GM06990 (cell line): Measurements from ENCODE around the gene C4BPA.

Source experiments
- DNase-seq: peaks from one replicate; pipeline ENCODE4 v3.0.0-alpha.2; 2011; ENCODE audit not compliant: insufficient read length; ENCODE audit errors: extremely low read depth
- H3K27me3 ChIP-seq: replicated peaks from 2 replicates; pipeline ENCODE4 v1.6.0; 2011; ENCODE audit warnings: low read length; ENCODE audit not compliant: control insufficient read depth, insufficient read depth
- H3K36me3 ChIP-seq: 2 replicates; pipeline ENCODE4 v1.5.1; 2011; ENCODE audit warnings: low read length; ENCODE audit not compliant: control insufficient read depth, insufficient read depth
- H3K4me3 ChIP-seq: replicated peaks from 2 replicates; pipeline ENCODE4 v1.5.1; 2011; ENCODE audit warnings: low read depth, mild to moderate bottlenecking, control low read depth, low read length
- TF ChIP-seq, protein P1 (sequence below): IDR thresholded peaks from 2 replicates; pipeline ENCODE4 v1.5.1; 2011; ENCODE audit warnings: low read length, control low read depth, mild to moderate bottlenecking, inconsistent platforms; ENCODE audit not compliant: insufficient read depth, poor library complexity, severe bottlenecking

Gene C4BPA

DNA sequence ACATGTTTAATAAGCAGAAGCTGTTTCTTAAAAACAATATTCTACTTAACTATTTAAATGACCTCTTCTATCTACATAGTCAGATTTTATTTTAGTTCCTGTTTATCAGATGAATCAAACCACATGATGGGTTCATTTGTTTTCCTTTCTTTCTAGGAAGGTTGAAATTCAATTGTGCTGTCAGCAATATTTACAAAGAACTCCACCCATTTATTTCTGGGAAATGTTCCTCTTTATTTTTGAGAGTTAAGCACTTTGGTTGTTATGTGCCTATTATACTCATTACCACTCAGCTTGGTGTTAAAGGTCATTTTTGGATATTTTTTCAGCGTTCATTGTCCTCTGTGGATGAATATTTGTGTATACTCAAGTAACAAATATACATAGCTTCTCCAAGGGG lies 84.9 kb downstream of the C4BPA start:
- no peak for DNase-seq
- TF ChIP-seq, protein P1, sequence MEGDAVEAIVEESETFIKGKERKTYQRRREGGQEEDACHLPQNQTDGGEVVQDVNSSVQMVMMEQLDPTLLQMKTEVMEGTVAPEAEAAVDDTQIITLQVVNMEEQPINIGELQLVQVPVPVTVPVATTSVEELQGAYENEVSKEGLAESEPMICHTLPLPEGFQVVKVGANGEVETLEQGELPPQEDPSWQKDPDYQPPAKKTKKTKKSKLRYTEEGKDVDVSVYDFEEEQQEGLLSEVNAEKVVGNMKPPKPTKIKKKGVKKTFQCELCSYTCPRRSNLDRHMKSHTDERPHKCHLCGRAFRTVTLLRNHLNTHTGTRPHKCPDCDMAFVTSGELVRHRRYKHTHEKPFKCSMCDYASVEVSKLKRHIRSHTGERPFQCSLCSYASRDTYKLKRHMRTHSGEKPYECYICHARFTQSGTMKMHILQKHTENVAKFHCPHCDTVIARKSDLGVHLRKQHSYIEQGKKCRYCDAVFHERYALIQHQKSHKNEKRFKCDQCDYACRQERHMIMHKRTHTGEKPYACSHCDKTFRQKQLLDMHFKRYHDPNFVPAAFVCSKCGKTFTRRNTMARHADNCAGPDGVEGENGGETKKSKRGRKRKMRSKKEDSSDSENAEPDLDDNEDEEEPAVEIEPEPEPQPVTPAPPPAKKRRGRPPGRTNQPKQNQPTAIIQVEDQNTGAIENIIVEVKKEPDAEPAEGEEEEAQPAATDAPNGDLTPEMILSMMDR, result no peak
- H3K27me3 ChIP-seq, result no peaks in the 10 kb centered on the region
- no peaks in the 10 kb centered on the region for H3K36me3 ChIP-seq
- H3K4me3 ChIP-seq, result no peak overlapping the region

DNA sequence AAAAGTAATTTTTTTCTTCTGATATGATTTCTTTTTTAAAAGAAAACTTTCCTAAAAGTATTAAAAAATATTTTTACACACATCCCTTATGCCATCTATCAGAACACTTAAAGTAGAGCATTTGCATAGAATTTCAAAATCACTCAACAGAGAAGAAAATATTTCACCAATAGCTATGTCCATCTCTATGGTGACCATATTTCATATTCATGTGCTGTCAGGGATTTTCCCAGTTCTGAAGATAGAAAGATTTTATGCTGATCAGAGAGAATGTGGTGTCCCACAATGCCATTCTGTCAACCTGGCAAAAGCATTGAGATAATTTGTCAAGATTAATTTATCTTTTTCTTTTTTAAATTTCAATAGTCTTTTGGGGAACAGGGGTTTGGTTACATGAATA lies 87.0 kb downstream of the C4BPA start:
- no peaks in the 10 kb centered on the region for H3K36me3 ChIP-seq
- TF ChIP-seq, protein P1, result no peak
- no peak overlapping the region for H3K4me3 ChIP-seq
- no peak for DNase-seq
- H3K27me3 ChIP-seq, result no peaks in the 10 kb centered on the region

DNA sequence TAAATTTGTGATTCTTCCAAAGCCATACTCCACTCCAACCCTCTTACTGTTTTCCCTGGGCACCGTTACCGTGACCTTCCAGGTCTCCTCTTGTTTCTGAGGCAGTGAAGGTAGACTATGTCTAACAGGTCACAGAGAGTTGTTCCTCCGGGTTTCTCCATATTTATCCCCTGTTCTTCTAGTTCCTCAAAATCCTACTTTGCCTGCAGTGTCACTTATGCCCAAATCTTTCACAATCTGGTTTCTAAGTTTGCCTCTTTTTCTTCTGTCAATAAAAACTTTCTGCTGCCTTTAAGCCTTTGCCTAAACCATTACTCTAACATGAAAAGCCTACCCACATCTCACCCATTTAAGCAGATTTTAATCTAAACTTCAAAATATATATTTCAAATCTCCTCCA lies 87.7 kb downstream of the C4BPA start:
- H3K4me3 ChIP-seq, result no peak overlapping the region
- no peaks in the 10 kb centered on the region for H3K27me3 ChIP-seq
- no peaks in the 10 kb centered on the region for H3K36me3 ChIP-seq
- TF ChIP-seq, protein P1, result no peak
- DNase-seq, result no peak

DNA sequence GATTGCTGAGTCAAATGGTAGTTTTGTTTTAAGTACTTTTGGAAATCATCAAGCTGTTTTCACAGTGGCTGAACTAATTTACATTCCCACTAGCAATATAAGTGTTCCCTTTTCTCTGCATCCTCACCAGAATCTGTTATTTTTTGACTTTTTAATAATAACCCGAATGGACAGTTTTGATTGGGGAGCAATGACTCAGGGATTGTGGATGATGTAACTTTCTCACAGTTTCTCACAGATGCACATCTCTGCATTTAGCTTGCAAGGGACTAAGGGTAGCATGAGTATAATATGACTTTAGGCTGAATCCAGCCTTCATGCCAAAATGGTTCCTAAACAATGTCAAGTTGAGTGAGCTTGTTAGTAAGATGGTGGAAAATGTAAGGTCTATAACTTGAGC lies 90.2 kb downstream of the C4BPA start:
- no peak for DNase-seq
- TF ChIP-seq, protein P1, result no peak
- H3K27me3 ChIP-seq, result no peaks in the 10 kb centered on the region
- no peak overlapping the region for H3K4me3 ChIP-seq
- no peaks in the 10 kb centered on the region for H3K36me3 ChIP-seq
